GM23248 (cell line): ENCODE data around the gene TRMT112. TPM values are rescaled to one million over a fixed set of nuclear protein-coding genes. Genes with fewer than 3 reads are reported as not detected.

Experiments used
- DNase-seq: peaks from one replicate; pipeline ENCODE4 v3.0.0-alpha.2; 2015
- H2AFZ ChIP-seq: fragments of 200-600 bp; sonication (generic); 2 replicates; pipeline ENCODE4 v1.6.1; 2016; ENCODE audit warnings: antibody characterized with exemption
- H3F3A ChIP-seq: fragments of 200-600 bp; sonication (generic); 2 replicates; pipeline ENCODE4 v1.6.1; 2016; ENCODE audit warnings: mild to moderate bottlenecking, antibody characterized with exemption, mixed run types; ENCODE audit not compliant: insufficient read depth
- H3K27ac ChIP-seq: fragments of 200-600 bp; sonication (generic); 2 replicates; pipeline ENCODE4 v1.5.1; 2016; ENCODE audit warnings: mild to moderate bottlenecking
- H3K27me3 ChIP-seq: fragments of 200-600 bp; sonication (generic); replicated peaks from 2 replicates; pipeline ENCODE4 v1.6.1; 2016; ENCODE audit warnings: mild to moderate bottlenecking; ENCODE audit not compliant: insufficient read depth
- H3K36me3 ChIP-seq: fragments of 200-600 bp; sonication (generic); 2 replicates; pipeline ENCODE4 v1.6.1; 2016; ENCODE audit warnings: low read depth, mild to moderate bottlenecking
- H3K4me1 ChIP-seq: fragments of 200-600 bp; sonication (generic); 2 replicates; pipeline ENCODE4 v1.6.1; 2016; ENCODE audit warnings: mild to moderate bottlenecking; ENCODE audit not compliant: insufficient read depth
- H3K4me2 ChIP-seq: fragments of 200-600 bp; sonication (generic); one replicate; pipeline ENCODE4 v1.6.1; 2016; ENCODE audit warnings: mild to moderate bottlenecking; ENCODE audit not compliant: unreplicated experiment
- H3K4me3 ChIP-seq: fragments of 200-600 bp; sonication (generic); 2 replicates; pipeline ENCODE4 v1.5.1; 2016; ENCODE audit warnings: mild to moderate bottlenecking
- H3K79me2 ChIP-seq: fragments of 200-600 bp; sonication (generic); 2 replicates; pipeline ENCODE4 v1.6.1; 2016; ENCODE audit warnings: mild to moderate bottlenecking; ENCODE audit not compliant: insufficient read depth
- H3K9ac ChIP-seq: fragments of 200-600 bp; sonication (generic); 2 replicates; pipeline ENCODE4 v1.6.1; 2016; ENCODE audit warnings: mild to moderate bottlenecking
- H3K9me2 ChIP-seq: fragments of 200-600 bp; sonication (generic); 2 replicates; pipeline ENCODE4 v1.6.1; 2016; ENCODE audit warnings: mixed run types, mild to moderate bottlenecking, moderate library complexity; ENCODE audit not compliant: insufficient read depth
- H3K9me3 ChIP-seq: fragments of 200-600 bp; sonication (generic); one replicate; pipeline ENCODE4 v1.6.1; 2017; ENCODE audit warnings: low read depth
- H4K20me1 ChIP-seq: fragments of 200-600 bp; sonication (generic); 2 replicates; pipeline ENCODE4 v1.6.0; 2016; ENCODE audit not compliant: insufficient read depth
- EZH2 ChIP-seq: fragments of 200-600 bp; sonication (generic); IDR thresholded peaks from 2 replicates; pipeline ENCODE4 v1.6.1; 2018; ENCODE audit warnings: antibody characterized with exemption, mild to moderate bottlenecking; ENCODE audit not compliant: insufficient read depth, poor library complexity, severe bottlenecking
- EZH2phosphoT487 ChIP-seq: fragments of 200-600 bp; sonication (generic); IDR thresholded peaks from 2 replicates; pipeline ENCODE4 v1.6.1; 2018; ENCODE audit warnings: antibody characterized with exemption, moderate library complexity, mild to moderate bottlenecking, low read depth; ENCODE audit not compliant: insufficient read depth
- WGBS, 2 experiments: methylation state at CpG; one replicate each; pipeline ENCODE4 v1.1.6; 2015 to 2017; ENCODE audit warnings: low lambda C conversion rate in 2 of 2, low coverage in 1 of 2; ENCODE audit errors: missing lambda C conversion rate in 2 of 2; 5-methylcytosine and 5-hydroxymethylcytosine counted together
- in situ Hi-C: fragments of 300-500 bp; cut with MboI; formaldehyde crosslinking; loops from 2 replicates; pipeline ENCODE4 v1.15.0; 2020
- polyA plus RNA-seq: library from polyadenylated mRNA; unstranded; fragments of >200 nt; fragmentation: Nextera tagmentation; extraction: Ambion mirVana; gene quantifications from 2 replicates; pipeline ENCODE4 v1.2.1, GENCODE V29; 2016
- total RNA-seq: library from RNA; depleted of rRNA; stranded (reverse); fragments of >200 nt; shearing (Covaris generic); gene quantifications from 2 replicates; pipeline ENCODE4 v1.2.3, GENCODE V29; 2014

TRMT112 gene
- total and polyA plus RNA-seq, 2 experiments from 2014 or later: 161 to 269 TPM

DNA sequence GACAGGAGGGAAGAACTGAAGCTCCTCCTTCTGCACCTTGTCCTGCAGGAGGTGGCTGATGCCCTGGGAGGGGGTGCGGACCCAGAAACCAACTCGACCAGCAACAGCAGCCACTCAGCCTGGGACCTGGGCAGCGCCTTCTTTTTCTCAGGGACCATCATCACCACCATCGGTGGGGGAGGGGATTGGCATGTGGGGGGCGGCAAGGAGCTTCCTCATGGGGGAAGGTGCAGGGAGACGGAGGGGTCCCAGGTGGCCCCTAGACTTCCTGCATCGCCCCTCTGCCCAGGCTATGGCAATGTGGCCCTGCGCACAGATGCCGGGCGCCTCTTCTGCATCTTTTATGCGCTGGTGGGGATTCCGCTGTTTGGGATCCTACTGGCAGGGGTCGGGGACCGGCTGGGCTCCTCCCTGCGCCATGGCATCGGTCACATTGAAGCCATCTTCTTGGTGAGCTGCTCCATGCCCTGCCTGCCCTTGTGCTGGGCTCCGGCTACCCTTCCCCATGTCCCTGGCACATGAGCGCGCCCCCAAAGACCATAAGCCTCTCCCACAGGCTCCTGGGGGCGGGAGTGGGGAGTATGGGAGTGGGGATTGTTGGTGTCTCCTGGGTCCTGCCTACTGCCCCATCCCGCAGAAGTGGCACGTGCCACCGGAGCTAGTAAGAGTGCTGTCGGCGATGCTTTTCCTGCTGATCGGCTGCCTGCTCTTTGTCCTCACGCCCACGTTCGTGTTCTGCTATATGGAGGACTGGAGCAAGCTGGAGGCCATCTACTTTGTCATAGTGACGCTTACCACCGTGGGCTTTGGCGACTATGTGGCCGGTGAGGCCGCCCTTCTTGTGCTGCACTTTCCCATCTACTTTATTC is 20.3 kb downstream of the TRMT112 start:
- Histone ChIP-seq H3K36me3 (no peaks in the 10 kb centered on the region), H3K9ac (no peak overlapping the region), H4K20me1 (no peaks in the 10 kb centered on the region), H3K4me2 (no peak overlapping the region), H3K4me1 (peaks cover 10% of the 10 kb centered on the region; the same call in 1 of the 2 replicates), H3K79me2 (no peaks in the 10 kb centered on the region), H3K9me2 (no peaks in the 10 kb centered on the region), H2AFZ (no peak overlapping the region), H3K27ac (no peak overlapping the region), H3F3A (no peaks in the 10 kb centered on the region), H3K4me3 (no peak overlapping the region), H3K27me3 (peaks cover 20% of the 10 kb centered on the region), H3K9me3 (no peaks in the 10 kb centered on the region)
- 67% methylated on average over 31 to 34 of the region's 34 CpGs for WGBS, 2 experiments
- TF ChIP-seq EZH2: no peak
- TF ChIP-seq EZH2phosphoT487: no peak
- in situ Hi-C loops: no loop called here
- no peak for DNase-seq

DNA sequence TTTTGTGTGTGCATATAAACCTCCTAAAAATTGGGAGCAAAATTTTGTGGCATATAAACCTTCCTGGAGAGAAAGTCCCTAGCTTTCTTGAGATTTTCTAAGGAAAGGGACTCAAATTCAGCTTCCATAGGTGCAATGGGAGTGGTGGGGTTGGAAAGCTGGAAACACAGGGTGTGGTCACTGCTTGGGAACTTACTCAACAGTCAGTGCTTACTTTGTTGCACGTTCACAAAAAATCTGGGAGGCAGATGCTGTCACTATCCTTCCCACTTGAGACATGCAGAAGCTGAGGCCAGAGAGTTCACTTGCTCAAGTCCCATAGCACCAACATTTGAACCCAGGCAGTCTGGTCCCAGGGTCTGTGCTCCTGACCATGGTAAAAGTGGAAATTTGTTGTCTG is 21.1 kb downstream of the TRMT112 start:
- Histone ChIP-seq H3K79me2 (no peaks in the 10 kb centered on the region), H3K9me3 (no peaks in the 10 kb centered on the region), H4K20me1 (no peaks in the 10 kb centered on the region), H3K4me2 (no peak overlapping the region), H3K27me3 (peaks cover 24% of the 10 kb centered on the region), H3K9me2 (no peaks in the 10 kb centered on the region), H2AFZ (no peak overlapping the region), H3K27ac (no peak overlapping the region), H3K36me3 (no peaks in the 10 kb centered on the region), H3K4me3 (no peak overlapping the region), H3K4me1 (peaks cover 10% of the 10 kb centered on the region; the same call in 1 of the 2 replicates), H3K9ac (no peak overlapping the region), H3F3A (no peaks in the 10 kb centered on the region)
- in situ Hi-C loops: no loop called here
- 0% methylated on average over 1 of the region's 1 CpG for WGBS, 2 experiments
- TF ChIP-seq EZH2 (no peak), EZH2phosphoT487 (no peak)
- peak; percentile 60 for DNase-seq

- TF ChIP-seq EZH2: no peak
- TF ChIP-seq EZH2phosphoT487: no peak
- Histone ChIP-seq H3K27me3 (peaks cover 24% of the 10 kb centered on the region), H3K79me2 (no peaks in the 10 kb centered on the region), H3K27ac (no peak overlapping the region), H3F3A (no peaks in the 10 kb centered on the region), H3K9me3 (no peaks in the 10 kb centered on the region), H3K4me2 (no peak overlapping the region), H3K9ac (no peak overlapping the region), H3K36me3 (no peaks in the 10 kb centered on the region), H3K4me3 (no peak overlapping the region), H3K9me2 (no peaks in the 10 kb centered on the region), H4K20me1 (no peaks in the 10 kb centered on the region), H3K4me1 (peaks cover 8% of the 10 kb centered on the region; the same call in 1 of the 2 replicates), H2AFZ (no peak overlapping the region)
- WGBS, 2 experiments: 77 to 82% methylated on average over 4 of the region's 4 CpGs
- no peak for DNase-seq
- in situ Hi-C loops: no loop called here
Observed at GRCh38 chr11:64295760-64296159, 21.6 kb downstream of the TRMT112 start.

DNA sequence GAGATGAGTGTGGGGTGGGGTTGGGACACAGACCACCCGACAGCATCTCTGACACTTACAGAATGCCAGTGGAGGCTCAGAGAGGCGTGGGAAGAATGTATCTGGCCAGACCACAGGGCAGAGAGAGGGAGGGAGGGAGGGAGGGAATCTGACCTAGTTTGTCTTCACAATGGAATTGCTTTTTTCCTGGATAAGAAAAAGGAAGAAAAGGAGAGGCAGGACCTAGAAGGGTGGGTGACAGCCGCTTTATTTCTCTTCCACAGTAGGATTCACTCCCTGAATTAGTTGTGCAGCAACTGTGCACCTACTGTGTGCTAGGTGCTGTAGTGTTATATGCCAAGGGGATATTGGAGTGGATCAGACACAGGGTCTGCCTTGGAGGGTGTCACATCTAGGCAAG is 22.6 kb downstream of the TRMT112 start:
- H3K9me3 ChIP-seq: no peaks in the 10 kb centered on the region
- H3K27me3 ChIP-seq: peaks cover 21% of the 10 kb centered on the region
- H3K4me3 ChIP-seq: no peak overlapping the region
- no peak overlapping the region for H2AFZ ChIP-seq
- H3F3A ChIP-seq: no peaks in the 10 kb centered on the region
- H3K4me1 ChIP-seq: 0 out of 2 replicates have a peak, but pooled peaks cover 4% of the 10 kb centered on the region
- H3K36me3 ChIP-seq: no peaks in the 10 kb centered on the region
- peak; percentile 62 for DNase-seq
- no peak overlapping the region for H3K27ac ChIP-seq
- 13 to 21% methylated on average over 3 of the region's 3 CpGs for WGBS, 2 experiments
- H3K79me2 ChIP-seq: no peaks in the 10 kb centered on the region
- H4K20me1 ChIP-seq: no peaks in the 10 kb centered on the region
- H3K4me2 ChIP-seq: no peak overlapping the region
- TF ChIP-seq EZH2phosphoT487 (no peak), EZH2 (no peak)
- H3K9ac ChIP-seq: no peak overlapping the region
- no peaks in the 10 kb centered on the region for H3K9me2 ChIP-seq
- in situ Hi-C loops: no loop called here
